Thoracic aorta (tissue), 2 donors: Measurements from ENCODE around the gene COL25A1. TPM values are rescaled to one million over a fixed set of nuclear protein-coding genes. Genes with fewer than 3 reads are reported as not detected.
"Not testable (repeated sequence)": the region's sequence is repeated elsewhere in the genome, so short reads cannot be mapped to it uniquely, and the experiment has no call there.

Source experiments
- ATAC-seq: fragments of 150-250 bp; one replicate; pipeline ENCODE4 v1.8.0; 2017; ENCODE audit warnings: low read depth; ENCODE audit not compliant: insufficient number of reproducible peaks, low FRiP score
- DNase-seq: peaks from one replicate; pipeline ENCODE4 v3.0.0-alpha.2; 2020; ENCODE audit warnings: low spot score
- H3K27ac ChIP-seq, 2 donors: fragments of 200-600 bp; sonication (generic); 1 replicate in 1 of 2; 2 replicates in 1 of 2; pipeline ENCODE4 v1.5.1; 2016; ENCODE audit warnings: mild to moderate bottlenecking in 2 of 2, moderate library complexity in 2 of 2
- H3K27me3 ChIP-seq: fragments of 200-600 bp; sonication (generic); replicated peaks from 2 replicates; pipeline ENCODE4 v1.6.0; 2016; ENCODE audit warnings: mild to moderate bottlenecking; ENCODE audit not compliant: insufficient read depth
- H3K36me3 ChIP-seq: fragments of 200-600 bp; sonication (generic); one replicate; pipeline ENCODE4 v1.5.1; 2016
- H3K4me1 ChIP-seq, 2 donors: fragments of 200-600 bp; sonication (generic); 1 replicate in 1 of 2; 2 replicates in 1 of 2; pipeline versions ENCODE4 v1.5.1 to v1.6.0; 2016; ENCODE audit warnings: low read depth in 2 of 2, mild to moderate bottlenecking in 1 of 2; ENCODE audit not compliant: control insufficient read depth in 1 of 2
- H3K4me3 ChIP-seq: fragments of 200-600 bp; sonication (generic); 2 replicates; pipeline ENCODE4 v1.5.1; 2016; ENCODE audit warnings: mild to moderate bottlenecking
- H3K9me3 ChIP-seq: fragments of 200-600 bp; sonication (generic); 2 replicates; pipeline ENCODE4 v1.5.1; 2016
- total RNA-seq, 2 donors: library from RNA; depleted of rRNA; stranded (reverse); fragments of >200 nt; gene quantifications; one replicate each; pipeline versions ENCODE4 v1.1.0 to v1.2.3, GENCODE V29; 2016
- TF ChIP-seq, protein P1 (sequence below): fragments of 200-600 bp; sonication (generic); IDR thresholded peaks from one replicate; pipeline ENCODE4 v1.5.1; 2019; ENCODE audit warnings: antibody characterized with exemption

Gene COL25A1
- total RNA-seq, 2 donors from 2014 or later = 0.42 to 0.81 TPM

DNA sequence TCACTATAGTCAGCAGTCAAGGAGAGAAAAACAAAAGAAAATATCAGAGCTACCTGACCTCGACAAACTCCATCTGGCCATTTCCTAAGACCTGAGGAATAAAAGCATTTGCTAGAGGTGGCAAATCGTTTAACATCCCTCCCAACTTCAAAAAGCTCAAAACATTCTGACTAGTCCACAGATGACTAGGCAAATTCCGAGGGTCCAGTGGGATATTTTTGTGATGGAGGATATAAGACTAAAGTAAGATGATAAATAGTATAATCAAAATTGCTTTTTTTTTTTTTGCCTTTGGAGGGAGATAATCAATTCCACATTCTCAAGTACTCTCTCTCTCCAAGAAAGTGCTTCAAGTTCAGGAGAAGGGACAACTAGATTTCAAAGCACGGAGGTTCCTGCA, 420.5 kb downstream of the COL25A1 start:
- H3K4me1 ChIP-seq = no peaks in the 10 kb centered on the region
- H3K27ac ChIP-seq = no peak overlapping the region
- no peak overlapping the region for H3K4me3 ChIP-seq
- TF ChIP-seq, protein P1, sequence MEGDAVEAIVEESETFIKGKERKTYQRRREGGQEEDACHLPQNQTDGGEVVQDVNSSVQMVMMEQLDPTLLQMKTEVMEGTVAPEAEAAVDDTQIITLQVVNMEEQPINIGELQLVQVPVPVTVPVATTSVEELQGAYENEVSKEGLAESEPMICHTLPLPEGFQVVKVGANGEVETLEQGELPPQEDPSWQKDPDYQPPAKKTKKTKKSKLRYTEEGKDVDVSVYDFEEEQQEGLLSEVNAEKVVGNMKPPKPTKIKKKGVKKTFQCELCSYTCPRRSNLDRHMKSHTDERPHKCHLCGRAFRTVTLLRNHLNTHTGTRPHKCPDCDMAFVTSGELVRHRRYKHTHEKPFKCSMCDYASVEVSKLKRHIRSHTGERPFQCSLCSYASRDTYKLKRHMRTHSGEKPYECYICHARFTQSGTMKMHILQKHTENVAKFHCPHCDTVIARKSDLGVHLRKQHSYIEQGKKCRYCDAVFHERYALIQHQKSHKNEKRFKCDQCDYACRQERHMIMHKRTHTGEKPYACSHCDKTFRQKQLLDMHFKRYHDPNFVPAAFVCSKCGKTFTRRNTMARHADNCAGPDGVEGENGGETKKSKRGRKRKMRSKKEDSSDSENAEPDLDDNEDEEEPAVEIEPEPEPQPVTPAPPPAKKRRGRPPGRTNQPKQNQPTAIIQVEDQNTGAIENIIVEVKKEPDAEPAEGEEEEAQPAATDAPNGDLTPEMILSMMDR = no peak
- DNase-seq = no peak
- no peak for ATAC-seq
- H3K27me3 ChIP-seq = no peaks in the 10 kb centered on the region
- no peaks in the 10 kb centered on the region for H3K36me3 ChIP-seq
- no peaks in the 10 kb centered on the region for H3K9me3 ChIP-seq

DNA sequence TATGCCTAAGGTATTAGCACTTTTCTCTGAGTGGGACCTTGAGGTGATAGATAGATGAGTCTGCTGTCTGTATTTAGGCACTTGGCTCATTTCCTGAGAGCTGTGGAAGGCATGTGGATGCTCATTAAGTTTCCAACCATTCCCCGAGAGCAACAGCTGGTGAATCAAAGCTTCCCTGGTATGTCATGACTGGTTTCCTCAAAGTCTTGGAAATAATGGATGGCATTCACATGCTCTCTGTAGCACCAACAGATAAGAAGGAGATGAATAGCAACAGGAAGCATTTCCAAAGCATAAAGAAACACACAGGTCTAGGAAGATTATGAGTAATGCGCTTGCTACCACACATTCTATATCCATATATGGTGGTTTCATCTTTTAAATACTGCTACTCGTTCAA, 421.3 kb downstream of the COL25A1 start:
- TF ChIP-seq, protein P1 = no peak
- no peak for DNase-seq
- Histone ChIP-seq H3K36me3 (no peaks in the 10 kb centered on the region), H3K4me3 (no peak overlapping the region), H3K9me3 (no peaks in the 10 kb centered on the region), H3K27me3 (no peaks in the 10 kb centered on the region), H3K27ac (no peak overlapping the region), H3K4me1 (no peaks in the 10 kb centered on the region)
- ATAC-seq = no peak

DNA sequence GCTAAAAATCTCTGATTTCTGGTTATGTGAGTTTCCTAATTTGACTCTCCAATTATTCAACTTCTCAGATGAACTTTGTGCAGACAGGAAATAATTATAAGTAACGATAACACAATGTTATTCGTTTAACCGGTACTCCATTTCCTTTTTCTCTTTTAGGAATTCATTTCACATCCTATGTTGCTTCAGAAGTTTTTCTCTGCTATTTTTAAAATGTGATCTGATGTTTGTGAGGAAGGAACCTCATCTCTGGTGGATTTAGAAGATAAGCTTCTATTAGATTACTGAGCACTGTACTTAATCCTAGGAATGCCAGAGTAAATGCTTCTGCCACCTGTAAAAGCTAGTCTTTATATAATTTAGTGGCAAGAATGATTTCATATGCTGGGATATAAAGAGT, 423.7 kb downstream of the COL25A1 start:
- no peaks in the 10 kb centered on the region for H3K4me1 ChIP-seq
- no peak for ATAC-seq
- H3K27me3 ChIP-seq = no peaks in the 10 kb centered on the region
- no peak overlapping the region for H3K27ac ChIP-seq
- H3K9me3 ChIP-seq = no peaks in the 10 kb centered on the region
- TF ChIP-seq, protein P1 = no peak
- no peak for DNase-seq
- no peak overlapping the region for H3K4me3 ChIP-seq
- H3K36me3 ChIP-seq = no peaks in the 10 kb centered on the region

DNA sequence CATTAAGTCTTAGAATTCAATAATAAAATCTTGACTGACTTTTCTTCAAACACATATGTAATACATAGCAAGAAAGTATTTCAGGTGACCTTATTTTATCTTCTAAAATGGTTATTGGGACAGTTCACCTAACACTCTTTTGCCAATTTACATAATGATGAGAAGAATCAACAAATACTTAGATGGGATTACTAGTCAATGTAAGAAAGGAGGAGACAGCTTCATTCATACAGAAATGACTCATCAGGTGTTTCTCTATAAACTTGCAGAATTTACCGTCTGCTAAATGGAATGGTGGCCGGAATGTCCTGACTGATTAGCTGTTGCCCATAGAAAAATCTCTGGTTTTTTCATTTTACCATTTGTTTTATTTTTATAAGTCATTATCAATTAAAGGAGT, 424.6 kb downstream of the COL25A1 start:
- TF ChIP-seq, protein P1 = no peak
- H3K9me3 ChIP-seq = no peaks in the 10 kb centered on the region

DNA sequence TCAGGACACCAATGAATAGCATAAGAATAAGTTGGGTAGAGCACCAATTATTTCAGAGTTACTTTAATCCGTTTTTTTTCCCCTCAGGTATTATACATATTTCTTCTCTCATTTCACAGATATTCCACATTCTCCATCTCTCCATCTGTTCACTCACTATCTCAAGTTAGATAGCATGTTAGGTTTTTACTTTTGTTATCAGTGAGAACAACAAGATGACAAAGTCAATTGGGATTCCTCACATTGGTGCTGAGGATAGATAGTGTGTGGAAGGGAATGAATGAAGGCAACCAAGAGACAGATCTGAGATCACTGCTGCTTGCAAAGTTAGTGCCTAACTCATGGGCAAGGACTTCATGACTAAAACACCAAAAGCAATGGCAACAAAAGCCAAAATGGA, 427.7 kb downstream of the COL25A1 start:
- H3K4me3 ChIP-seq = no peak overlapping the region
- no peaks in the 10 kb centered on the region for H3K4me1 ChIP-seq
- H3K36me3 ChIP-seq = no peaks in the 10 kb centered on the region
- TF ChIP-seq, protein P1 = no peak
- ATAC-seq (no peak), DNase-seq (no peak)
- H3K9me3 ChIP-seq = no peaks in the 10 kb centered on the region
- H3K27ac ChIP-seq = no peak overlapping the region
- no peaks in the 10 kb centered on the region for H3K27me3 ChIP-seq

More for the DNA sequence above, 424.6 kb downstream of the COL25A1 start:
- Histone ChIP-seq H3K36me3 (no peaks in the 10 kb centered on the region), H3K4me3 (no peak overlapping the region), H3K4me1 (no peaks in the 10 kb centered on the region), H3K27ac (no peak overlapping the region), H3K27me3 (no peaks in the 10 kb centered on the region)
- DNase-seq (no peak), ATAC-seq (no peak)

DNA sequence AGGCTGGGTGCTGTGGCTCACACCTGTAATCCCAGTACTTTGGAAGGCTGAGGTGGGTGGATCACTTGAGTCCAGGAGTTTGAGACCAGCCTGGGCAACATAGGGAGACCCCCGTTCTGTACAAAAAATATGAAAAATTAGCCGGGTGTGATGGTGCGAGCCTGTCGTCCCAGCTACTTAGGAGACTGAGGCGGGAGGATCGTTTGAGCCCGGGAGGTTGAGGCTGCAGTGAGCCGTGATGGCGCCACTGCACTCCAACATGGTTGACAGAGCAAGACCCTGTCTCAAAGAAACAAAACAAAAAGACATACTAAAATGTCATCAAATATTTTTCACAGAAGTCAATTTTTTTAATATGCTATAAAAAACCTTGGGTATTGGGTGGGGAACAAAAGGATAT, 432.5 kb downstream of the COL25A1 start:
- H3K36me3 ChIP-seq, H3K9me3 ChIP-seq, H3K4me3 ChIP-seq, H3K4me1 ChIP-seq, DNase-seq, H3K27ac ChIP-seq, H3K27me3 ChIP-seq, ATAC-seq: not testable (repeated sequence)
